ENCODE results near the gene ZNF416.

ZNF416 gene

GRCh38 chr19:57578487-57579205 is at the start of gene ZNF416:
ZNF416 (minus strand) TSS chr19:57578911; CDS start chr19:57578704, 207 bp downstream.
- DNase-seq: peak; percentile 97

DNA sequence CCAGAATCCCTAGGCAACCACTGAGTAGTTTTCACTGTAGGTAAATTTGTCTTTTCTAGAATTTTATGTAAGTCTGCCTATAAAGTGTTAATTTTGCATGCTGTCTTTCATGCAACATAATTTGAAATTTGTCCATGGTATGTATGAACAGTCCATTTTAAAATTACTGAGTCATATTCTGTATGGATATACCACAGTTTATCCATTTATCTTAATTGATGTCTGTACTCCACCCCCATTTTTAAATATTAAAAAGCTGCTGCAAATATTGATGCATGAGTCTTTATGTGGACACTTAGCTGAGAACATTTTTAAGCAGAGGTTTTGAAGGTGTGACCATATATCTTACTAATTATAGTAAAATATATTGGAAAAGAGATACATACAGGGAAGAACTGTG is 44.4 kb upstream of the ZNF416 start:
- DNase-seq: no peak

DNA sequence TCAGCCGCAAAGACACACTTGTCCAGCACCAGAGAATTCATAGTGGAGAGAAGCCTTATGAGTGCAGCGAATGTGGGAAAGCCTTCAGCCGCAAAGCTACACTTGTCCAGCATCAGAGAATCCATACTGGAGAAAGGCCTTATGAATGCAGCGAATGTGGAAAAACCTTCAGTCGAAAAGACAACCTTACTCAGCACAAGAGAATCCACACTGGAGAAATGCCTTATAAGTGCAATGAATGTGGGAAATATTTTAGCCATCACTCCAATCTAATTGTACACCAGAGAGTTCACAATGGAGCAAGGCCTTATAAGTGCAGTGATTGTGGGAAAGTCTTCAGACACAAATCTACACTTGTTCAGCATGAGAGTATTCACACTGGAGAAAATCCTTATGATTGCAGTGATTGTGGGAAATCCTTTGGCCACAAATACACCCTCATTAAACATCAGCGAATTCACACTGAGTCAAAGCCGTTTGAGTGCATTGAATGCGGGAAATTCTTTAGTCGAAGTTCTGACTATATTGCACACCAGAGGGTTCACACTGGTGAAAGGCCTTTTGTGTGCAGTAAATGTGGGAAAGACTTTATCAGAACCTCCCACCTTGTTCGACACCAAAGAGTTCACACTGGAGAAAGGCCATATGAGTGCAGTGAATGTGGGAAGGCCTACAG is 42.1 kb upstream of the ZNF416 start:
- no peak for DNase-seq

DNA sequence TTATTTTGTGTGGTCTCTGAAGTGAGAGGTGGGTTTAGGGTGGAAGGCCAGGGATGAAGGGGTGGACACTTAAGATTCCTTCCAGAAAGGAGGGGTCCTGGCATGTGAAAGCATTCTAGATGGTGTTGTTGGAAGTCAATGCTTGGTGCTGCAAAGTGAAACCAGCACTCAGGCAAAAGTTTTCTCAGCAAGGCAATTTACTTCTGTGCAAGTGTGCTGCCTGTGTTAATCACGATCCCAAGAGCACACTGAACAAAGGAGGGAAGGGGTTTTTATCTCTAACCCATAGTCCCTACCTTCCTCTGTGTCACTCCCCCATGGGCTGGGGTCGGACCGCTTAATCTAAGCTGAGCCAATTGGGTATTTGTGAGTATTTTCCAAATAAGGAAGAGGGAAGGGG is 36.6 kb upstream of the ZNF416 start:
- DNase-seq: no peak

GRCh38 chr19:57613941-57614743 is 35.4 kb upstream of the ZNF416 start, which contains the start of gene ZNF134:
ZNF134 (plus strand) TSS chr19:57614242; CDS start chr19:57619469, 5,227 bp downstream.
- peak; percentile 63 for DNase-seq

- DNase-seq: no peak
These were observed 32.4 kb upstream of the ZNF416 start for GRCh38 chr19:57611113-57611512.

DNA sequence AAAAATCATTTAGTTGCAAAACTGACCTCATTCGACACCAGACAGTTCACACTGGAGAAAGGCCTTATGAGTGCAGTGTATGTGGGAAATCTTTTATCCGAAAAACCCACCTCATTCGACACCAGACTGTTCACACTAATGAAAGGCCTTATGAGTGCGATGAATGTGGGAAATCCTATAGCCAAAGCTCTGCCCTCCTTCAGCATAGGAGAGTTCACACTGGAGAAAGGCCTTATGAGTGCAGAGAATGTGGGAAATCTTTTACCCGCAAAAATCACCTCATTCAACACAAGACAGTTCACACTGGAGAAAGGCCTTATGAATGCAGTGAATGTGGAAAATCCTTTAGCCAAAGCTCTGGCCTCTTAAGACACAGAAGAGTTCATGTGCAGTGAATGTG is 28.2 kb upstream of the ZNF416 start:
- DNase-seq: no peak

DNA sequence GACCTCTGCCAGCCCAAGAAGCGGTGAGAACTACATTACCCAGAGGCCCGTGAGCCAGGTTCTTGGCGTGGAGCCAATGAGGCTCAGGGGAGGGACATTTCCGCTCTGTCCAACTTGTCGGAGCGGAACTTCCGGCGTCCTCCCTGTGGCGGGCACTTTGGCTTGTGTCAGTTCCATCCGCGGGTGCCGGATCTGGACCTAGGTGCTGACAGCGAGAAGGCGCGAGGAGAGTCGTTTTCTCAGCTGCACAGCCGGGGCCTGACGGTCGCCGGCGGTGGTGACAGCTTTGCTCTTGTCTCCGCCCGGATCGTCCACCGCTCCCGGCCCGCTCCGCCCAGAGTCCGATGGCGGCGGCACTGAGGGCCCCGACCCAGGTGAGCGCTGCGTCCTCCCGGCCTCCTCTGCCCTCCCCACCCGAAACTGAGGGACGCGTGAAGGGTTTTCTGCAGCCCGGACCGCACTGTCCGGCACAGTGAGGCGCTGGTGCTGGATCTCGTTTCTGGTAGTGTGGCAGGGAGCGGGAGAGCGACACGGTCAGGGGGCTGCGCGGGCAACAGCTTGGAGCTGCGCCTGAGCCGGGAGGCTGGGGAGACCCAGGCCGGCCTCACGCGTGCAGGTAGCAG is 21.2 kb upstream of the ZNF416 start, which contains the start of gene ZNF530:
Gene ZNF530 (plus strand): TSS at position 125 of the 623 bp plus-strand sequence. CDS start 4,461 bp downstream, outside the sequence.
- peak; percentile 78 for DNase-seq

- no peak for DNase-seq
These were observed 20.7 kb upstream of the ZNF416 start for GRCh38 chr19:57599377-57599760.

- no peak for DNase-seq
These were observed 8.8 kb upstream of the ZNF416 start for GRCh38 chr19:57587529-57587928.

GRCh38 chr19:57583521-57584416 is 5.1 kb upstream of the ZNF416 start, which contains the start of gene ZIK1:
ZIK1 (plus strand) TSS chr19:57584145; CDS start chr19:57584357, 212 bp downstream.
- DNase-seq: peak; percentile 68

DNA sequence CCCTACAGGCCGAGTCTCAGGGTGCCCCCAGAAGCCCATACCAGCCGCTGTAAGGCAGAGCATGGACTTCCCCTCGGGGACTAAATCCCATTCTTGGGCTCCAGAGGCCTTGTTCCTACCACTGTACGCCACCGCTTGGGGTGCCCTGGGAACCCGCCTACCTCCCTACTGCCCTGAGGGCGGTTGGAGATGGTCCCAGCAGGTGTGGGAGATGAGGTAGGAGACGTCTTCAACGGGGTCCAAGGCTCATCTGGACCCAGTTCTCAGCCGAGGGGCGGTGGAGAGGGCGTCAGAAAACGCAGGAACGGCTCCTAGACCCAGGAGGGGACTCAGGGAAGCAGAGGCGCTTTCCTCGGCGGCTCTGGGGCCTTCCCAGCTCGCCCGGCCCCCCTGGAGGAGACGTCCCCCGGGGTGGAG is 4.4 kb upstream of the ZNF416 start:
- no peak for DNase-seq

DNA sequence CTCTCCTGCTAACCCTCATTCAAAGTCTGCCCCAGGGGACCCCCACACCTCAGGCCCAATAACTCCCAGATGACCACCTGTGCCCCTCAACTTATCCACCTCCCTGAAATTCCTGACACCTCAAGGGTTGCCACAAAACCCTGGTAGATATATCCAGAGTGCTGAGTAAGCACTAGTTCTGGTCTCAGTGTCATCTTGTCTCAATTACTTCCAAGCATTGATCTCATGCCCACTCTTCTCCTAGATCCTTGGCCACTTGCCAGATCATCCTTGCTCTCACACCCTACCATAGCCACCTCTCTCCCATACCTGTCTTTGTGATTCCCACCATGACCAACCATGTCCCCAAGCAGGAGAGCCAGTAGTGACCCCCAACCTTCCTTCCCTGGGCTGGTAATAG is 2.0 kb downstream of the ZNF416 start:
- no peak for DNase-seq

DNA sequence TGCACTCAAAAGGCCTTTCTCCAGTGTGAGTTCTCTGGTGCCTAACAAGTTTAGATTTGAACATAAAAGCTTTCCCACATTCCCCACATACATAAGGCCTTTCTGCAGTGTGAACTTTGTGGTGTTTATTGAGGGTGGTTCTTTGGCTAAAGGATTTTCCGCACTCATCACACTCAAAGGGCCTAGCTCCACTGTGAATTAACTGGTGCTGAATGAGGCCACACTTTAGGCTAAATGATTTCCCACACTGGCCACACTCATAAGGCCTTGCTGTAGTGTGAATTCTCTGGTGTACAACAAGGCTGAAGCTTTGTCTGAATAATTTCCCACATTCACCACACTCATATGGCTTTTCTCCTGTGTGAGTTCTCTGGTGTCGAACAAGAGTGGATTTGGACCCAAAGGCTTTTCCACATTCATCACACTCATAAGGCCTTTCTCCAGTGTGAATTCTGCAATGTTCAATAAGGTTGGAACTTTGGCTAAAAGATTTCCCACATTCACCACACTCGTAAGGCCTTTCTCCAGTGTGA is 6.2 kb downstream of the ZNF416 start:
- DNase-seq: no peak

DNA sequence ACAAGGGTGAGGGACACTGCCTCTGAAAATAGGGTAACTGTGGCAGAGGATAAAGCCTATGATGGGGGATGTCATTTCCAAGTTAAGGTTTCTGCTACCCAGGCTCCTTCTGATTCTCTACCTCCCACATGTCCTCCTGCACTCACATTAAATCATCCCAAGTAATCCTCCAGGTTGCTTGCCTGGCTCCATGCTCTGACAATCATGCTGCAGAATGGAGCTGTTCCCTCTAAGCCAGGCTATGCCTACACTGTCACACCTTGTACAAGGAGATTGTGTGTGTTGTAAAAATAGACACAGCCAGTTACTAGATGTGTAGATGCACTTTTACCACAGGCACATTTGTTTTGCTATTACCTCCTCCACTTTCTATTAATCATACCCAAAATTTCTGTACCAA is 8.0 kb downstream of the ZNF416 start:
- no peak for DNase-seq

- DNase-seq: no peak
These were observed 12.1 kb downstream of the ZNF416 start for GRCh38 chr19:57566396-57567265.

GRCh38 chr19:57563547-57563946 is 15.2 kb downstream of the ZNF416 start:
- no peak for DNase-seq

- no peak for DNase-seq
These were observed 18.6 kb downstream of the ZNF416 start for GRCh38 chr19:57560049-57560491.

DNA sequence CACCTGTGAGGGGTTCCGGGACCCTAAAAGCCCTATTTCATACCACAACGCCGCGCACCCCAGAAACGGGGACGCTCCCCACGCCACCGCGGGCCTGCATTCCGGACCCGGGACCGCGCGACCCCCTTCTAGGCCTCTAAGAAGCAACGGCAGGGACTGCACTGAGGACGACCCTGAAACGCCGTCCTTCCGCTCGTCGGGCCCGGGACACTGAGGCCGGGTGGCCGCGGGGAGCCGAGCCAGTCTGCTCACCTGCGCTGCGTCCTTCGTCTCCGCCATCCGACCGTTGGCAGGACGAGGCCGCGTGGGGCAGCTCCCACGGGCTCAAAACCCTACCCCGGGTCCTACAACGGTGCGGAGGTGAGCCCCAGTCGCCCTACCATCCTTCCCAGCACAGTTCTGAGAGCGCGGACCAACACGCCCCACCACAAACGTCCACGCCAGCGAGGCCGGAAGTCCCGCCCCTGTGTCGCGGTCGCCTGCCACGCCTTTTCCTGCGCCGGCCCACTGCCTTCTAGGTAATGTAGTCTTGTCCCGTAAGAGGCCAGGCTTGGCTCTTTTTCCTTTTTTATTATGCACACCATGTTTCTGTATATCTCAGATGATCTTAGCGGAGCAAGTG is 19.2 kb downstream of the ZNF416 start, which contains the start of gene ZNF550:
Gene ZNF550 (minus strand): TSS at position 460 of the 622 bp plus-strand sequence. CDS start 181 bp downstream, at position 279.
- DNase-seq: peak; percentile 65

GRCh38 chr19:57559008-57559403 is 19.7 kb downstream of the ZNF416 start:
- DNase-seq: no peak

Measured in DMS153 (cell line).